NCI-H187 (cell line): ENCODE measurements around the gene LPCAT1.
"Not testable (repeated sequence)": the region's sequence is repeated elsewhere in the genome, so short reads cannot be mapped to it uniquely, and the experiment has no call there.

Source experiments
- DNase-seq, 2 experiments: peaks; one replicate each; lab custom pipeline; 2025; lab: John Stamatoyannopoulos, UW

Gene LPCAT1, protein sequence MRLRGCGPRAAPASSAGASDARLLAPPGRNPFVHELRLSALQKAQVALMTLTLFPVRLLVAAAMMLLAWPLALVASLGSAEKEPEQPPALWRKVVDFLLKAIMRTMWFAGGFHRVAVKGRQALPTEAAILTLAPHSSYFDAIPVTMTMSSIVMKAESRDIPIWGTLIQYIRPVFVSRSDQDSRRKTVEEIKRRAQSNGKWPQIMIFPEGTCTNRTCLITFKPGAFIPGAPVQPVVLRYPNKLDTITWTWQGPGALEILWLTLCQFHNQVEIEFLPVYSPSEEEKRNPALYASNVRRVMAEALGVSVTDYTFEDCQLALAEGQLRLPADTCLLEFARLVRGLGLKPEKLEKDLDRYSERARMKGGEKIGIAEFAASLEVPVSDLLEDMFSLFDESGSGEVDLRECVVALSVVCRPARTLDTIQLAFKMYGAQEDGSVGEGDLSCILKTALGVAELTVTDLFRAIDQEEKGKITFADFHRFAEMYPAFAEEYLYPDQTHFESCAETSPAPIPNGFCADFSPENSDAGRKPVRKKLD

DNA sequence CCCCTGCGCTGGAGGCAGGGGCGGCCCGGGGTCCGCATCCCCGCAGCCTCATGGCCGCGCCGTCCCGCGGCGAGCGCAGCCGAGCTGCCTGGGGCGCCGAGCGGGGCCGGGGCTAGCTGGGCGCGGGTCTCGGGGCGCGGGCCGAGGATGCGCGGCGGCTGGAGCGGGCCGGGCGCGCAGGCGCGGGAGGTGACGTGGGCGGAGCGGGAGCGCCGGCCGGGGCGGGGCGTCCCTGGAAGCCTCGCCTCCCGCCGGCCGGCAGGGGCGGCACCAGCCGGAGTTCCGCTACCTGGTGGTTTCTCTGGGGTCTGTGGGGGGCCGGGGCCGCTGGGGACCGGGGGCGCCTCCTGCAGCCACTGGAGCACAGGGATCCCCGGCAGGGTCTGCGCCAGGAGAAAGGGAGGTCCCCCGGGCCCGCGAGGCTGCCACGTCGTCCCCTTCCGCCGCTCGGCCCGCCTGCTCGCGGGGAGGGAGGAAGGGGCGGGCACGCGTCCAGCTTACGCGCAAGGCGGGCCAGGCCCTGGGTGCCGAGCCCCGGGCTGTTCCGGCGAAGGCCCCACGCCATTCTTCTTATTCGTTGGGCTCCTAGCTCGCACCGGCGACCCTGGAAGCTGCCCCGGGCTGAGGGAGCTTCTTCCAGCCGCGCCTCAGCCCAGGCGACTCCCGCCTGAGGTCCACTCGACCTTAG is at the start of gene LPCAT1:
Gene LPCAT1, minus strand, starts transcription at position 168 of the 688 bp plus-strand sequence. Its CDS starts 116 bp downstream, at position 52.
- peak in 1 of 2 experiments; percentile 43 for DNase-seq

DNA sequence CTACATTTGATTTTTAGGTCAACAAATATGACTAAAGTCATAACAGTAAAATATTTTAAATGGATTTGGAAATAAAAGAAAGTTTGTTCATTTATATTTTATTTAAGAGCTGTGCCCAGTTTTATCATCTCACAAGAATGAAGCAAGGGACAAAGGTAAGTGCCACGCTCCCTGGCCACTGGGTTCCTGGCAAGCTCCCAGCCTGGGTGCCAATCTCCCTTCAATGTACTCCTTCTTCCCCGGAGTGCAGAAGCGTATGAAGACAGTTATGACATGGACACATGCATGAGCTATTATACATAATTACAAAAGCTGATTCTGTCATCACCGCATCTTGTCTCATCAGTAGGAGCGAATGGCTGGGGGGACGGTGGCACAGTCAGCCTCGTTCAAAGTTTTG is 48.1 kb upstream of the LPCAT1 start:
- DNase-seq: not testable (repeated sequence)

DNA sequence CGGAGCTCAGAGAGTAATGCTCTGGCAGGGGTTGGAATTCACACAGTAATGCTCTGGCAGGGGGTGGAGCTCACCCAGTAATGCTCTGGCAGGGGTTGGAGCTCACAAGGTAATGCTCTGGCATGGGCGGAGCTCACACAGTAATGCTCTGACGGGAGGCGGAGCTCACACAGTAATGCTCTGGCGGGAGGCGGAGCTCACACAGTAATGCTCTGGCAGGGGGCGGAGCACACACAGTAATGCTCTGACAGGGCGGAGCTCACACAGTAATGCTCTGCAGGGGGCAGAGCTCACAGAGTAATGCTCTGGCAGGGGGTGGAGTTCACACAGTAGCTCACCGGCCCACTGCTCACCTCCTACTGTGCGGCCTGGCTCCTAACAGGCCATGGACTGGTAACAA is 47.2 kb upstream of the LPCAT1 start:
- DNase-seq: no peak

DNA sequence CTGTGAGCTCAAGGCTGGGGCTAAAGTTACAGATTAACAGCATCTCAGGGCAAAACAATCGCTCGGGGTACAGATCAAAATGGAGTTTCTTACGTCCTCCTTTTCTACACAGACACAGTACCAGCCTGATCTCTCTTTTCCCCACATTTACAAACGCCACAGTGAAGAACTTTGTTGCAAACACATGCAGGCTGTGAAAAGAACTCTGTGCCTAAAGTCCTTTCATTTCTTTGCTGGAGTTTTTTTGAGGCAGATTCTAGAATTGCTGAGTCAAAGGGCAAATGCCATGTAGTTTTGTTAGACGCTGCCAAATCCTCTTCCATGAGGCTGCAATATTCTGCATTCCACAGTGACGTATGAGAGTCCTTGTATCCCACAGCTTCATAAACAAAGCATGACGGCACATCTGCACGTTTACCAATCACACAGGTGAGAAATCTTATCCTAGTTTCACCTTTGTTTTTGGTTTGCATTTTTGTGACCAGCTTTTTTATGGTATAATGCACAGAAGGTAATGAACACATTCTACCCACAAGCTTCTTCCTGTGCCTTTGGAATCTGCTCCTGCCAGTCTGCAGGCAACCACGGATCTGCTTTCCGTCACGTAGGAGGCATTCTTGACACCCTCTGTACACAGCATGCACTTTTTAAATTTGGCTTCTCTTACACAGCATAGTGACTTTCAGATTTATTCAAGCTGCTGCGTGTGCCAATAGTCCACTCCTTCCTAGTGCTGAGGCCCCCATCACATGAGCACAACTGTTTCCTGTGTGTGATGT is 44.6 kb upstream of the LPCAT1 start:
- DNase-seq: no peak

DNA sequence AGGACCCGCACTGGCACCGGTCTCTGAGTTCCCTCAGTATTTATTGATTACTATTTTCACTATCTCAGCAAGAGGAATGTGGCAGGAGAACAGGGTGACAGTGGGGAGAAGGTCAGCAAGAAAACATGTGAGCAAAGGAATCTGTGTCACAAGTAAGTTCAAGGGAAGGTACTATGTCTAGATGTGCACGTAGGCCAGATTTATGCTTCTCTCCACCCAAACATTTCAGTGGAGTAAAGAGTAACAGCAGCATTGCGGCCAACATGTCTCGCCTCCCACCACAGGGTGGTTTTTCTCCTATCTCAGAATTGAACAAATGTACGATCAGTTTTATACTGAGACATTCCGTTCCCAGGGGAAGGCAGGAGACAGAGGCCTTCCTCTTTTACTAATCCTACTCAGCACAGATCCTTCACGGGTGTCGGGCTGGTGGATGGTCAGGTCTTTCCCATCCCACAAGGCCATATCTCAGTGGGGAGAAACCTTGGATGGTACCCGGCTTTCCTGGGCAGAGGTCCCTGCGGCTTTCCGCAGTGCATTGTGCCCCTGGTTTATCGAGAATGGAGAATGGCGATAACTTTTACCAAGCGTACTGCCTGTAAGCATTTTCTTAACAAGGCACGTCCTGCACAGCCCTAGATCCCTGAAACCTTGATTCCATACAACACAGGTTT is 43.9 kb upstream of the LPCAT1 start:
- DNase-seq: not testable (repeated sequence)

DNA sequence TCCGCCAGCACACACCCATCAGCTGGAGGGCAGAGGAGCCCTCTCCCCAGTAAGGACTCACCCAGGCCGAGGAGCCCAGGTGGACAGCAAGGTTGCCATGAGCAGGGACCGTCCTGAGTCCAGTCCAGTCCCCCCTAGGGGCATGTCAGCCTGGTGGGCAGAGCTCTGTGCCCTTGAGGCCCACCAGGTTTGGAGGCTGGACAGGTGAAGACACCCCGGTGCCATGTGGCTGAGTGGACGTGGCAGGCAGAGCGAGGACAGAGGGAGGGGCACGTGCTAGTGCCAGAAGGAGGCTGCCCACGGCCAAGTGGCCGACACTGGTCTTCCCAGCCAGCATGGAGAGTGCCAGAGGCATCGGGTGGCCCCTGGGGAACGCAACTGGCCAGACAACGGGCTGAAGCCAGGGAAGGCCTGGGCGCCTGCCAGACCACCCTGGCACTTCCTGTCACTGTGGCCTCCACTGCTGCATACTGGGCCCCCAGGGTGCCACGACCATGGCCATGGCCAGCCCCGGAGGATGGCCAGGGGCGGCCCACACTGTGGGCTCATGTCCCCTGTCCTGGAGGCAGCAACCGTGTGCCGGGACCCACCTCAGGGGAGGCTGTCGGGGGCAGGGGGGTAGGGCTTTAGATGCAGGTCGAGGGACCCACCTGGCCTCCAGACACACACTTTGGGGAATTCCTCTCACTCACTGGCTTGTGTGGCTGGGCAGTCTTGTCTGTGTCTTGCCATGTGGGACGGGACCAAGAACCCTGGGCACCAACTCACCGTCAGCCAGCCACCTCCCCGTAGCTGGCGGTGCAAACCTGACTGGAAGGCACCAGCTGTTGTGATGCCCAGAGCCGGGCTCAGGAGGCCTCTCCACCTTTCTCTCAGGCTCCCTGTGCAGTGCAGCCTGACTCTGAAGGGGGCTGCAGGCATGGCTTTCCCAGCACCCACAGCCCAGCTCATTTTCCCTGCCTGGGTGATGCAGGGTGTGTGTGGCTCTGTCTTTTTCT is 42.3 kb upstream of the LPCAT1 start:
- DNase-seq: no peak

DNA sequence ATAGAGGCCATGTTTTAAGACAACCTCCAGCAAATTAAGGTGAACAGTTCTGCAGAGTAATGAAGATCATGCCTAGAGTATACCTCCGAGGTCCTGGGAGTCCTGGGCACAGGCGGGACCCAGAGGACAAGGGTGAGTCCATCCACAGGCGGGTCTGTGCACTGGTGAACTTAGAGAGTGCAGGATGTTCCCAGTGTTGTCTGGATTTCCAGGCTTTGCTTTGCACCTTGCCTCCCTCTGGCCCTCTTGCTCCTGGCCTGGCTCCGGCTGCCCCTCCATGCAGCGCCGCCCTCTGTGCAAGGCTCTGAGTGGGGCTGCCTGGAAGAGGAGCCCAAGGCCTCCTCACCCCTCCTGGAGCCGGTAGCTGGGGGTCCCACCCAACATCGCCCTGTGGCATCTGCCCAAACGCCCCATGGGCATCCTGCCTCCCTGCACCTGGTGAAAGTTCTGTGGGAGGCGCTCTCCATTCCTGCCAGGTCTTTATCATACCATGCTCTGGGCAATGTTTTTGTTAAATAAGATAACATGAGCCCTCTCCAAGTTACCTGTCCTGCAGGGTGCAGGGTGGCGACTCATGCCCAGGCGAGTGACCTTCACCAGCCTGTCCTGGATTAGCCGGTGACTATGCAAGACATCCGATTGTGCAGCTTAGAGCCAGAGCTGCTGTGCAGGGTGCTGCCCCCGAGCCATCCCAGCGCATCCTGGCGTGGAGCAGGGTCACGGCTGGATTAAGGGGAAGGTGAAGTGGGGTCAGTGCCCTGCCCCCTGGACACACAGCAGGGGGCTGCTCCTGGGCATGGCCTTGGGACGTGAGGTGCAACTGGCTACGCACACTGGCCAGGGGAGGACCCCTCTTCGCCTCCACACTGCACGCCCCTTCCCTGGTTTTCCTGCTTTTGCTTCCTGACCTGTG is 41.3 kb upstream of the LPCAT1 start:
- no peak for DNase-seq

DNA sequence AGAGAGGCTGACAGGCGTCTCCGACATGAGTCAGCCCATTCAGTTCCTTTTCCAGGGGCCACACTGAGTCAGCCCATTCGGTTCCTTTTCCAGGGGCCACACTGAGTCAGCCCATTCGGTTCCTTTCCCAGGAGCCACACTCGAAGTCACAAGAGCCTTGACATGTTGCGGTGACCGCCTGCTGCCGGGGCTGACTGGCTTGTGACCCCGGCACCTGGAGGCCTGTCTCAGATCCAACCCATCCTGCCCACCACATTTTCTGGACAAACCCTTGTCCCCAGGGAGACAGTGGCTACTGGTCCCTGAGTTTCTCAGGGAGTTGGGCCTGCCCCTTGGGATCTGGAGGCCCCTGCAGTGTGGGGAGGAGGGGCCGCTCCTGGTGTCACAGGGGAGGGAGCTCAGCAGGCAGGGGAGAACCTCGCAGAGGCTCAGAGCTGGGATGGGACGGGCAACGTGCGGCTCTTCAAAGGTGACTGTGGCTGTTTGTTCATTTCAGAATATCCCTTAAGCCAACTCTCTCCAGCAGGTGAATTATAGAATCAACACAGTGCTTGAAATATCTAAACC is 40.5 kb upstream of the LPCAT1 start:
- no peak for DNase-seq

DNA sequence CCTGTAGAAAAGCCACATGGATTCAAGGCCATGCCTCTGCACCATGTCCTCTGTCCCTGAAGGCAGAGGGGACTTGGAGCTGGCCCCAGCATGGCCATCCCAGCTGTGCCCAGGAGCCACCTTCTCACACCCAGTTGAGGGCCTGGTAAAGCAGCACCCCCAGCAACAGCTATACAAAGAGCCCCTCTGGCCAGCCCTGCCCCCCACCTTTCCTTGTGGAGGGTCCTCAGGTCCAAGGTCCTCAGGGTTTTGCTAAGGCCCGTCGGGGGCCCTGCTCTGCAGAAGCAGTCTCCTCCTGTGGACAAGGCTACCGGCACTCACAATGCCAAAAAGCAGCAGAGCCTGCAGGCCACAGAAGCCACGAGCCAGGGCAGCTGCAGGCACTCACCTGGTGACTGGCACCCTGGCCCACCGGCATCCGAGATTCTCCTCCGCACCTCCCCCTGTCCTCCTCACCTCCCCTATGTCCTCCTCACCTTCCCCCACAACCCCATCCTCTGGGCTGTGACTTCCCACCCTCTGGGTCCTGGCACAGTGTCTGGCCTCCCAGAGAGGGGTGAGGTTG is 39.9 kb upstream of the LPCAT1 start:
- no peak for DNase-seq

DNA sequence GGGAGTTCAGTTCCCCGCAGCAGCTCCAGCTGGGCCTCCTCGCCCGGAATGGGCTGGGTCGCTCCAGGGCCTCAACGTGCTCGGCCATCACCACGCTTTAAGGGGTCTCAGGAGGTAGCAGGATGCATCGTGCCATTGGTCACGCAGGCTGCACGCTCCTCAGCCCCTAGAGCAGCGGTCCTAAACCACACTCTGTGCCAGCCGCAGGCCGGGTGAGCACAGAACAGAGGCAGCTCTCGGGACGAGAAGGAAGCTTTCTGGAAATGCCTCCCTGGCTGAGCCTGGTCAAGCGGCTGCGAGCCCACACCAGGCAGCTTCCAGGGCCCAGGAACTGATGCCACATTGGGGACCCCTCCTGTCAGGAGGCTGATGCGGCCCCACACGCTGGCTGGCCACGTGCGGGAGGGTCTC is 39.3 kb upstream of the LPCAT1 start:
- DNase-seq: no peak

DNA sequence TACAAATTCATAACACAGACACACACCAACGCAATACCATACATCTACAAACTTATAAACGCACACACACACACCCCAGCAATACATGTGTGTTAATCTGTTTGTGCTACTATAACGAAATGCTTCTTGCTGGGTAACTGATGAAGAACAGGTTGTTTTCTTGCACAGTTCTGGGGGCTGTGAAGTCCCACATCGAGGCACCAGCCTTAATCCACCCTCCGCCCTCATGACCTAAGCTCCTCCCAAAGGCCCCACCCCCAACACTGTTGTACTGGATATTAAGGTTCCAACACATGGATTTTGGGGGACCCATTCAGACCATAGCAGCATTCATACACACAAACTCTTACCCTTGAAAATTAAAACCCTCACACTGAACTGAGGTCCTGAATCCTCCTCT is 38.8 kb upstream of the LPCAT1 start:
- no peak for DNase-seq

DNA sequence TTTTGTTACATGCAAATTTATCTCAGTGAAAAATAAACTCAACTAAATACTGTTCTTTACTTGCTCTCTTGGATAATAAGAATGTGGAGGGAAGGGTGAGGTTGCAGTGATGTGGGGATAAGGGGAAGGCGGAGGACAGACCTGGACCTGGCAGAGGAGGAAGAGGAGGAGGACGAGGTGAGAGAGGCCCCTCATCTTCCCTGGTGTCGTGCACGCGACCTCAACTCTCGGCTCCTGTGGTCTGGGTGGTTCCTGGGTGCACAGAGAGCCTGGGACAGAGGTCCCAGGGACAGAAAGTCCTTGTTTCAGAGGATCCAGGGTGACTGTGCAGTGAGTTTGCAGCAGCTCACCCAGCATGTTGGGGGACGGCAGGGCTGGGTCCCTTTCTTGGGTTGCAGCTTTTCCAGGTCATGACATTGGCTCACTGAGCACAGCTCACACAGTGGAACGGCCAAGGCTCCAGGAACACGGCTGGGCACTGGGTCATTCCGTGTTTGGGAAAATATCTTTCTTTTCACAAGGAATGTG is 37.7 kb upstream of the LPCAT1 start:
- DNase-seq: no peak

DNA sequence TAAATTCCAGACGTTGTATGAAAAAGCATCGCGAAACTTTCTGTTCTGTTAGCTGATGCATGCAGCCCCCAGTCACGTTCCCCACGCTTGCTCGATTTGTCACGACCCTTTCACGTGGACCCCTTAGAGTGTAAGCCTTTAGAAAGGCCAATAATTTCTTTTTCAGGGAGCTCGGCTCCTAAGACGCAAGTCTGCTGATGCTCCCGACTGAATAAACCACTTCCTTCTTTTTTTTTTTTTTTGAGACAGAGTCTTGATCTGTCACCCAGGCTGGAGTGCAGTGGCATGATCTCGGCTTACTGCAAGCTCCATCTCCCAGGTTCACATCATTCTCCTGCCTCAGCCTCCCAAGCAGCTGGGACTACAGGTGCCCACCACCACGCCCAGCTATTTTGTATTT is 36.7 kb upstream of the LPCAT1 start:
- DNase-seq: not testable (repeated sequence)

DNA sequence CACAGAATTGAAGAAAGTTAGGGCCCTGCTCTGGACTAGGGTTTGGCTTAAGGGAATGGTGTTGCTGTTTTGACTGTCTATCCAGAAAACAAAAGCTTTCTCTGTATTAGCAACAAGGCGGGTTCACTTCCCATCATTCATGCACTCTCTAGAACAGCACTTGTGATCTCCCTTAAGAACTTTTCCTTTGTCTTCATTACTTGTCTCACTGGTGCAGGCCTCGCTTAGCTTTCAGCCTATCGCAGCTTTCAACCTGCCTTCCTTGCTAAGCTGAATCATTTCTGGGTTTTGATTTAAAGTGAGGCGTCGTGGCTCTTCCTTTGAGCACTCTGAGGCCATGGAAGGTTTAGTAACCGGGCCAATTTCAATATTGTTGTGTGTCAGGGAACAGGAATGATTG is 35.2 kb upstream of the LPCAT1 start:
- no peak for DNase-seq

DNA sequence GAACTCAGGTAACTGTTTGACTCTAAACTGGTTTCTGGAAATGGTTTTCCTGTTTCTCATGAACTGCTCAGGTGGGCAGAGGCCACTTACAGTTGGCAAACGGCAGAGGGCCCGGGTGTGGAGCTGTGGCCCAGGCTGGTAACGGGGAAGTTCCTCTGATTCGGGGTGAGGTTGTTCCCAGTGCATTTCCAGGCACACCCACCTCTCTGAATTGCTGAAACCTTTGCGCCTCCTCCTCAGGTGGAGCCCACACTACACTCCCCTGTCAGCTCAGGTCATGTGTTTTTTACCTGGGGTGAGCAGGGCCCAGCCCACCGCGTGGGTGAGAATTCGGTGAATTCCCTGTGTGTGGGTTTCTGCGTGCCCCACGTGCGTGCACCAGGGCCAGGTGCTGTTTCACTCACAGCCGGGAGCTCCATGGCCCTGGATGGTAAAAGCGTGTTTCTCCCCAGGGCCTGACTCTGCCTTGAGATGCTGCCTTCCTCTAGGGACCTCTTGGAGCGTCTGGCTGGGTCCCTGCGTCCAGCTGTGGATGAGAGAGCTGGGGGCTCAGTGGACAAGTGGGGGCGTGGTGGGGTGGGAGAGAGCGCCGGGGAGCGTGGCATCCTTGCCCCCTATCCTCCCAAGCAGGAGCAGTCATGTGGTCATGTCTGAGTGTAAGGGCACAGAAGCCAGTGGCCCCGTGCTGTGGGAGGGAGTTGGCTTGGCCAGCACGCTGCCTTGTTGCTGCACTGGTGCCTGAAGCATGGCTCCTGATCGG is 33.5 kb upstream of the LPCAT1 start:
- no peak for DNase-seq

DNA sequence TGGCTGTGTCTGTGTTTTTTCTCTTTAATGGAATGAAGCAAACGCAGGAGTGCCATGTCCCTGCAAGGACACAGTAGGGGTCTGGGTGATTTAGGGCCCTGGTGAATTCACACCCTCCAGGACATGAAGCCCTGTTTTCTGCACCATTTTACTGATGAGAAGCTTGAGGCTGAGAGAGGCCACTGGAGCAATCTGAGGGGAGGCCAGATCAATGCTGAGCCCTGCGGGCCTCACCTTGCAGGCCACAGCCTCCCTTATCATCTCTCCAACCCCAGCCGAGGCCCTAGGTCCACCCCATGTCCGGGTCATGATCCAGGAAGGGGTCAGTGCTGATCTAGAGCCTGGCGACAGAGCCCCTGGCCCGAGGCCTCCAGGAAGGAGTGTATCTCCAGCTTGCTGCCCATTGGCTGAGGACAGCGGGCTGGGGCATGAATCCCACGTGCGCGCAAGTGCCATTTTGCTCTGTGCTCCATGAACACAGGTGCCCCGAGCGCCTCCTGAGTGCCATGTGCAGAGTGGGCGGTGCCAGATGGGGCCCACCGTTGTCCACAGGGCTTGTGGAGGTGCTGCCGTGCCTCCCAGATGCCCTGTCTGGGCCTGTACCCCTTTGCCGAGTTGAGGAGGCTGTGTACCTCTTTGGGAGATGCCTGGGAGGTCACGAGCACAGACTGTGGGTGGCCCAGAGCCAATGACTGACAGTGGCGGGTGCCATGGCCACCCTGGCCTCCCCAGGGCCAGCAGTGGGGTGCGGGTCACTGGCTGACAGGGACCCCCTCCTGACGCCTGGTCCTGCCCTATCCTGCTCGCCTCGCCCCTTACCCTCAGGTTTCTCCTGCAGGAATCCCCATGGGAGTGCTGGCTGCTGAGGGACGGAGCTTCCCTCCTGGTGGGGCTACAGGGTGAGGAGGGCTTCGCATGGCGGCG is 32.3 kb upstream of the LPCAT1 start:
- no peak for DNase-seq
